GM12878 (cell line): ENCODE data around the gene NMNAT1. TPM values are rescaled to one million over a fixed set of nuclear protein-coding genes. Genes with fewer than 3 reads are reported as not detected.

Experiments
- BACH1 ChIP-seq: fragments of 450-650 bp; IDR thresholded peaks from 2 replicates; pipeline ENCODE4 v1.6.1; 2017; ENCODE audit warnings: mild to moderate bottlenecking, borderline replicate concordance
- LARP7 ChIP-seq: fragments of 450-650 bp; IDR thresholded peaks from 2 replicates; pipeline ENCODE4 v1.6.1; 2017; ENCODE audit warnings: mild to moderate bottlenecking
- MEF2B ChIP-seq: fragments of 450-650 bp; IDR thresholded peaks from 2 replicates; pipeline ENCODE4 v1.6.1; 2018; ENCODE audit warnings: mild to moderate bottlenecking, moderate library complexity; ENCODE audit not compliant: partially characterized antibody, poor library complexity, severe bottlenecking
- RUNX3 ChIP-seq: IDR thresholded peaks from 2 replicates; pipeline ENCODE4 v1.6.1; 2012; ENCODE audit warnings: low read length, inconsistent platforms
- TBL1XR1 ChIP-seq: IDR thresholded peaks from 2 replicates; pipeline ENCODE4 v1.6.1; 2012; ENCODE audit warnings: low read depth, low read length, improper control_type of control experiment
- polyA plus RNA-seq, 11 experiments: library from polyadenylated mRNA; depleted of rRNA in 4 of 11; unstranded in 6 of 11; stranded (reverse) in 5 of 11; fragments of >200 nt; fragmentation: Nextera tagmentation in 4 of 11; fragmentation: Illumina TruSeq in 1 of 11; extraction: Ambion mirVana in 4 of 11; extraction: Trizol in 1 of 11; gene quantifications; 1 replicate in 1 of 11; 2 replicates in 10 of 11; pipeline versions ENCODE4 v1.2.1 to v1.2.3, GENCODE V29; 2011 to 2016; ENCODE audit warnings: inconsistent platforms in 2 of 11, missing spikeins in 2 of 11, low read depth in 1 of 11
- total RNA-seq, 4 experiments: library from RNA; depleted of rRNA in 3 of 4; stranded (reverse); fragments of >200 nt in 3 of 4; fragmentation: Illumina TruSeq in 1 of 4; extraction: Trizol in 1 of 4; gene quantifications; 2 replicates each; pipeline versions ENCODE4 v1.2.1 to v1.2.3, GENCODE V29; 2013 to 2021
- TF ChIP-seq, protein P1 (sequence below): fragments of 450-650 bp; IDR thresholded peaks from 2 replicates; pipeline ENCODE4 v1.6.1; 2016; ENCODE audit warnings: mild to moderate bottlenecking
- TF ChIP-seq, protein P2 (sequence below): fragments of 450-650 bp; formaldehyde crosslinking; IDR thresholded peaks from 2 replicates; pipeline ENCODE4 v1.4.0; 2022; ENCODE audit warnings: mild to moderate bottlenecking, moderate library complexity

NMNAT1 gene
- total and polyA plus RNA-seq, 10 of the 15 experiments (the other 5 are each of a cell fraction or from before 2014, with no cell fraction given) = 7.2 to 16.7 (median 11.7) TPM

DNA sequence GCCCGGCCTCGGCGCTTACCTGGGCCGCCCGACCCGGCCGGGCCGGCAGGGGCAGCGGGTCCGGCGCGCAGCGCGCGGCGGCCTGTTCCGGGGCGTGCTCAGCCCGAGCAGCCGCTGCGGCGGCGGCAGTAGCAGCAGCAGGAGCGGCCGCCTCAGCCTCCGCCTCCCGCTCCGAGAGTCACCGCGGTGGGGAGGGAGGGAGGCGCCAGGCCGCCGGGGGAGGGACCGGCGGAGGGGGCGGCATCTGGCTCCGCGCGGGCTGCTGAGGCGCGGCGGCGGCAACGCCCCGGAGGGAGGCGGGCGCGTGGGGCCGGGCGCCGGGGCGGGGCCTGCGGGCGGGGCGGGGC is 33.2 kb upstream of the NMNAT1 start, which contains the start of gene CTNNBIP1 (continued):
- TF ChIP-seq, protein P1, sequence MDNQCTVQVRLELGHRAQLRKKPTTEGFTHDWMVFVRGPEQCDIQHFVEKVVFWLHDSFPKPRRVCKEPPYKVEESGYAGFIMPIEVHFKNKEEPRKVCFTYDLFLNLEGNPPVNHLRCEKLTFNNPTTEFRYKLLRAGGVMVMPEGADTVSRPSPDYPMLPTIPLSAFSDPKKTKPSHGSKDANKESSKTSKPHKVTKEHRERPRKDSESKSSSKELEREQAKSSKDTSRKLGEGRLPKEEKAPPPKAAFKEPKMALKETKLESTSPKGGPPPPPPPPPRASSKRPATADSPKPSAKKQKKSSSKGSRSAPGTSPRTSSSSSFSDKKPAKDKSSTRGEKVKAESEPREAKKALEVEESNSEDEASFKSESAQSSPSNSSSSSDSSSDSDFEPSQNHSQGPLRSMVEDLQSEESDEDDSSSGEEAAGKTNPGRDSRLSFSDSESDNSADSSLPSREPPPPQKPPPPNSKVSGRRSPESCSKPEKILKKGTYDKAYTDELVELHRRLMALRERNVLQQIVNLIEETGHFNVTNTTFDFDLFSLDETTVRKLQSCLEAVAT = no peak
- TF ChIP-seq TBL1XR1 (no peak), RUNX3 (no peak), BACH1 (peak; percentile 6; the same call in 1 of the 2 replicates), LARP7 (0 out of 2 replicates have a peak, but pooled peaks have one; percentile 21), MEF2B (no peak)
- TF ChIP-seq, protein P2, sequence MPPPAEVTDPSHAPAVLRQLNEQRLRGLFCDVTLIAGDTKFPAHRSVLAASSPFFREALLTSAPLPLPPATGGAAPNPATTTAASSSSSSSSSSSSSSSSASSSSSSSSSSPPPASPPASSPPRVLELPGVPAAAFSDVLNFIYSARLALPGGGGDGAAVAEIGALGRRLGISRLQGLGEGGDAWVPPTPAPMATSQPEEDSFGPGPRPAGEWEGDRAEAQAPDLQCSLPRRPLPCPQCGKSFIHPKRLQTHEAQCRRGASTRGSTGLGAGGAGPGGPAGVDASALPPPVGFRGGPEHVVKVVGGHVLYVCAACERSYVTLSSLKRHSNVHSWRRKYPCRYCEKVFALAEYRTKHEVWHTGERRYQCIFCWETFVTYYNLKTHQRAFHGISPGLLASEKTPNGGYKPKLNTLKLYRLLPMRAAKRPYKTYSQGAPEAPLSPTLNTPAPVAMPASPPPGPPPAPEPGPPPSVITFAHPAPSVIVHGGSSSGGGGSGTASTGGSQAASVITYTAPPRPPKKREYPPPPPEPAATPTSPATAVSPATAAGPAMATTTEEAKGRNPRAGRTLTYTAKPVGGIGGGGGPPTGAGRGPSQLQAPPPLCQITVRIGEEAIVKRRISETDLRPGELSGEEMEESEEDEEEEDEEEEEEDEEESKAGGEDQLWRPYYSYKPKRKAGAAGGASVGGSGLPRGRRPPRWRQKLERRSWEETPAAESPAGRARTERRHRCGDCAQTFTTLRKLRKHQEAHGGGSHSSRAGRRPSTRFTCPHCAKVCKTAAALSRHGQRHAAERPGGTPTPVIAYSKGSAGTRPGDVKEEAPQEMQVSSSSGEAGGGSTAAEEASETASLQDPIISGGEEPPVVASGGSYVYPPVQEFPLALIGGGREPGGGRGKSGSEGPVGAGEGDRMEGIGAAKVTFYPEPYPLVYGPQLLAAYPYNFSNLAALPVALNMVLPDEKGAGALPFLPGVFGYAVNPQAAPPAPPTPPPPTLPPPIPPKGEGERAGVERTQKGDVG (CRISPR knock-in tag) = no peak
- TF ChIP-seq, all 136 proteins: peak for 4
